ENCODE results near the gene RBM19. TPM values are rescaled to one million over a fixed set of nuclear protein-coding genes. Genes with fewer than 3 reads are reported as not detected.

Gene RBM19
- 15.6 to 17.4 TPM (median 16.9 TPM) in 5 replicates for total RNA-seq (2022; extraction: Qiagen RNA extraction; ENCODE audit: low read depth)

GRCh38 chr12:113965951-113966797, at the start of gene RBM19:
RBM19 (minus strand) TSS chr12:113966325; CDS start chr12:113966227, 98 bp downstream.

